ENCODE results near the gene SSR4. TPM values are rescaled to one million over a fixed set of nuclear protein-coding genes. Genes with fewer than 3 reads are reported as not detected.

The SSR4 gene
- total RNA-seq, 1 experiment from 2014 or later, result 203 TPM

- TF ChIP-seq, protein P1, sequence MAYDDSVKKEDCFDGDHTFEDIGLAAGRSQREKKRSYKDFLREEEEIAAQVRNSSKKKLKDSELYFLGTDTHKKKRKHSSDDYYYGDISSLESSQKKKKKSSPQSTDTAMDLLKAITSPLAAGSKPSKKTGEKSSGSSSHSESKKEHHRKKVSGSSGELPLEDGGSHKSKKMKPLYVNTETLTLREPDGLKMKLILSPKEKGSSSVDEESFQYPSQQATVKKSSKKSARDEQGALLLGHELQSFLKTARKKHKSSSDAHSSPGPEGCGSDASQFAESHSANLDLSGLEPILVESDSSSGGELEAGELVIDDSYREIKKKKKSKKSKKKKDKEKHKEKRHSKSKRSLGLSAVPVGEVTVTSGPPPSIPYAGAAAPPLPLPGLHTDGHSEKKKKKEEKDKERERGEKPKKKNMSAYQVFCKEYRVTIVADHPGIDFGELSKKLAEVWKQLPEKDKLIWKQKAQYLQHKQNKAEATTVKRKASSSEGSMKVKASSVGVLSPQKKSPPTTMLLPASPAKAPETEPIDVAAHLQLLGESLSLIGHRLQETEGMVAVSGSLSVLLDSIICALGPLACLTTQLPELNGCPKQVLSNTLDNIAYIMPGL (CRISPR knock-in tag; IDR thresholded peaks at IDR 0.05), result no peak
- TF ChIP-seq CREM (CRISPR knock-in tag; IDR thresholded peaks at IDR 0.05), result no peak
Measured at GRCh38 chrX:153832728-153833127, 38.3 kb downstream of the SSR4 start (continued).

DNA sequence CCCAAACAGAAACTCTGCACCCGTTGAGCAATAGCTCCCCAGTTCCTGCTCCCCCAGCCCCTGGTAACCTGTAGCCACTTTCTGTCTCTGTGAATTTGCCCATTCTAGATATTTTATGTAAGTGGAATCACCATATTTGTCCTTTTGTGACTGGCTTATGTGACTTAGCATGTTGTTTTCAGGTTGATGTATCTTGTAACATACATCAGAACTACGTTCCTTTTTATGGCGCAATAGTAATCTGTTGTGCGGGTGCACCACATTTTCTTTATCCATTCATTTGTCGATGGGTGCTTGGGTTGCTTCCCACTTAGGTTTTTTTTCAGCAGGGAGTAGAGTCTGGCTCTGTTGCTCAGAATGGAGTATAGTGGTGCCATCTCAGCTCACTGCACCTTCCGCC lies 42.5 kb downstream of the SSR4 start:
- Mint-ChIP-seq H3K4me3 (no peak overlapping the region), H3K9me3 (no peaks in the 10 kb centered on the region), H3K27ac (no peak overlapping the region), H3K27me3 (ENCODE audit: low read depth) (peaks cover 3% of the 10 kb centered on the region; the same call in 1 of the 2 replicates), H3K36me3 (no peaks in the 10 kb centered on the region), H3K4me1 (peaks cover 27% of the 10 kb centered on the region)
- TF ChIP-seq, protein P2, sequence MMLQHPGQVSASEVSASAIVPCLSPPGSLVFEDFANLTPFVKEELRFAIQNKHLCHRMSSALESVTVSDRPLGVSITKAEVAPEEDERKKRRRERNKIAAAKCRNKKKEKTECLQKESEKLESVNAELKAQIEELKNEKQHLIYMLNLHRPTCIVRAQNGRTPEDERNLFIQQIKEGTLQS (CRISPR knock-in tag; conservative IDR thresholded peaks at IDR 0.05), result no peak
- TF ChIP-seq, protein P3, sequence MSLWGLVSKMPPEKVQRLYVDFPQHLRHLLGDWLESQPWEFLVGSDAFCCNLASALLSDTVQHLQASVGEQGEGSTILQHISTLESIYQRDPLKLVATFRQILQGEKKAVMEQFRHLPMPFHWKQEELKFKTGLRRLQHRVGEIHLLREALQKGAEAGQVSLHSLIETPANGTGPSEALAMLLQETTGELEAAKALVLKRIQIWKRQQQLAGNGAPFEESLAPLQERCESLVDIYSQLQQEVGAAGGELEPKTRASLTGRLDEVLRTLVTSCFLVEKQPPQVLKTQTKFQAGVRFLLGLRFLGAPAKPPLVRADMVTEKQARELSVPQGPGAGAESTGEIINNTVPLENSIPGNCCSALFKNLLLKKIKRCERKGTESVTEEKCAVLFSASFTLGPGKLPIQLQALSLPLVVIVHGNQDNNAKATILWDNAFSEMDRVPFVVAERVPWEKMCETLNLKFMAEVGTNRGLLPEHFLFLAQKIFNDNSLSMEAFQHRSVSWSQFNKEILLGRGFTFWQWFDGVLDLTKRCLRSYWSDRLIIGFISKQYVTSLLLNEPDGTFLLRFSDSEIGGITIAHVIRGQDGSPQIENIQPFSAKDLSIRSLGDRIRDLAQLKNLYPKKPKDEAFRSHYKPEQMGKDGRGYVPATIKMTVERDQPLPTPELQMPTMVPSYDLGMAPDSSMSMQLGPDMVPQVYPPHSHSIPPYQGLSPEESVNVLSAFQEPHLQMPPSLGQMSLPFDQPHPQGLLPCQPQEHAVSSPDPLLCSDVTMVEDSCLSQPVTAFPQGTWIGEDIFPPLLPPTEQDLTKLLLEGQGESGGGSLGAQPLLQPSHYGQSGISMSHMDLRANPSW (CRISPR knock-in tag; conservative IDR thresholded peaks at IDR 0.05; ENCODE audit: low read depth), result no peak
- TF ChIP-seq HMGA2 (CRISPR knock-in tag; IDR thresholded peaks at IDR 0.05), result no peak
- no peak for TF ChIP-seq CREM (CRISPR knock-in tag; IDR thresholded peaks at IDR 0.05)
- TF ChIP-seq USF2 (CRISPR knock-in tag; IDR thresholded peaks at IDR 0.05), result no peak
- no peak for TF ChIP-seq GRHL2 (CRISPR knock-in tag; IDR thresholded peaks at IDR 0.05; ENCODE audit: insufficient replicate concordance, severe bottlenecking)
- no peak for TF ChIP-seq ZNF121 (CRISPR knock-in tag; IDR thresholded peaks at IDR 0.05)
- TF ChIP-seq TP53 (CRISPR knock-in tag; IDR thresholded peaks at IDR 0.05), result no peak
- TF ChIP-seq NR1H2 (CRISPR knock-in tag; IDR thresholded peaks at IDR 0.05), result no peak
- TF ChIP-seq NFYB (CRISPR knock-in tag; conservative IDR thresholded peaks at IDR 0.05; ENCODE audit: low read depth), result no peak
- no peak for ATAC-seq
- ChIA-PET CTCF (no interaction called here), POLR2A (no interaction called here)
- DNase-seq (ENCODE audit: low spot score), result no peak

- ChIA-PET CTCF (no interaction called here), POLR2A (no interaction called here)
- Mint-ChIP-seq H3K36me3 (no peaks in the 10 kb centered on the region), H3K4me3 (peak overlapping the region; percentile 49), H3K4me1 (peaks cover 57% of the 10 kb centered on the region), H3K27me3 (ENCODE audit: low read depth) (peaks cover 9% of the 10 kb centered on the region), H3K9me3 (no peaks in the 10 kb centered on the region), H3K27ac (peak overlapping the region; percentile 97)
- ATAC-seq (peak; percentile 47), DNase-seq (ENCODE audit: low spot score) (peak; percentile 44)
- TF ChIP-seq ZNF423 (CRISPR knock-in tag; IDR thresholded peaks at IDR 0.05) (peak; percentile 5; the same call in 1 of the 2 replicates), SMAD4 (CRISPR knock-in tag; IDR thresholded peaks at IDR 0.05) (no peak), GRHL2 (CRISPR knock-in tag; IDR thresholded peaks at IDR 0.05; ENCODE audit: insufficient replicate concordance, severe bottlenecking) (no peak)
Measured at GRCh38 chrX:153844509-153845082, 50.1 kb downstream of the SSR4 start.

- Mint-ChIP-seq H3K27ac (peak overlapping the region; percentile 97), H3K4me3 (peak overlapping the region; percentile 49), H3K9me3 (no peaks in the 10 kb centered on the region), H3K4me1 (peaks cover 58% of the 10 kb centered on the region), H3K36me3 (no peaks in the 10 kb centered on the region), H3K27me3 (ENCODE audit: low read depth) (peaks cover 12% of the 10 kb centered on the region)
- TF ChIP-seq NFE2L1 (CRISPR knock-in tag; IDR thresholded peaks at IDR 0.05), result 0 out of 2 replicates have a peak, but pooled peaks have one; percentile 22
- TF ChIP-seq, protein P4, sequence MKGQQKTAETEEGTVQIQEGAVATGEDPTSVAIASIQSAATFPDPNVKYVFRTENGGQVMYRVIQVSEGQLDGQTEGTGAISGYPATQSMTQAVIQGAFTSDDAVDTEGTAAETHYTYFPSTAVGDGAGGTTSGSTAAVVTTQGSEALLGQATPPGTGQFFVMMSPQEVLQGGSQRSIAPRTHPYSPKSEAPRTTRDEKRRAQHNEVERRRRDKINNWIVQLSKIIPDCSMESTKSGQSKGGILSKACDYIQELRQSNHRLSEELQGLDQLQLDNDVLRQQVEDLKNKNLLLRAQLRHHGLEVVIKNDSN (CRISPR knock-in tag; IDR thresholded peaks at IDR 0.05), result no peak
- TF ChIP-seq GRHL2 (CRISPR knock-in tag; IDR thresholded peaks at IDR 0.05; ENCODE audit: insufficient replicate concordance, severe bottlenecking), result no peak
- TF ChIP-seq, protein P2 (CRISPR knock-in tag; conservative IDR thresholded peaks at IDR 0.05), result no peak
- peak; percentile 26; the same call in 1 of the 2 replicates for TF ChIP-seq TEAD1 (CRISPR knock-in tag; IDR thresholded peaks at IDR 0.05)
- TF ChIP-seq ETV6 (CRISPR knock-in tag; IDR thresholded peaks at IDR 0.05), result no peak
- TF ChIP-seq, protein P5, sequence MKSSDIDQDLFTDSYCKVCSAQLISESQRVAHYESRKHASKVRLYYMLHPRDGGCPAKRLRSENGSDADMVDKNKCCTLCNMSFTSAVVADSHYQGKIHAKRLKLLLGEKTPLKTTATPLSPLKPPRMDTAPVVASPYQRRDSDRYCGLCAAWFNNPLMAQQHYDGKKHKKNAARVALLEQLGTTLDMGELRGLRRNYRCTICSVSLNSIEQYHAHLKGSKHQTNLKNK (CRISPR knock-in tag; IDR thresholded peaks at IDR 0.05), result no peak
- TF ChIP-seq, protein P6, sequence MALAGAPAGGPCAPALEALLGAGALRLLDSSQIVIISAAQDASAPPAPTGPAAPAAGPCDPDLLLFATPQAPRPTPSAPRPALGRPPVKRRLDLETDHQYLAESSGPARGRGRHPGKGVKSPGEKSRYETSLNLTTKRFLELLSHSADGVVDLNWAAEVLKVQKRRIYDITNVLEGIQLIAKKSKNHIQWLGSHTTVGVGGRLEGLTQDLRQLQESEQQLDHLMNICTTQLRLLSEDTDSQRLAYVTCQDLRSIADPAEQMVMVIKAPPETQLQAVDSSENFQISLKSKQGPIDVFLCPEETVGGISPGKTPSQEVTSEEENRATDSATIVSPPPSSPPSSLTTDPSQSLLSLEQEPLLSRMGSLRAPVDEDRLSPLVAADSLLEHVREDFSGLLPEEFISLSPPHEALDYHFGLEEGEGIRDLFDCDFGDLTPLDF (CRISPR knock-in tag; IDR thresholded peaks at IDR 0.05), result no peak
- DNase-seq (ENCODE audit: low spot score) (peak; percentile 36), ATAC-seq (peak; percentile 54)
- ChIA-PET POLR2A (interaction anchor here (0.6 kb wide), 1 partner anchor 27 kb away, joined by 6 read pairs; no protein-coding TSS in a partner anchor), CTCF (interaction anchor here (1.7 kb wide), 1 partner anchor 102 kb away, joined by 4 read pairs; no protein-coding TSS in a partner anchor)
Measured at GRCh38 chrX:153845195-153845594, 50.7 kb downstream of the SSR4 start.

All from WTC11 (cell line).